ENCODE measurements around the gene ENPP1. TPM values are rescaled to one million over a fixed set of nuclear protein-coding genes. Genes with fewer than 3 reads are reported as not detected.

ENPP1 gene
- total and polyA plus RNA-seq, 9 of the 15 experiments (the other 6 are each of a cell fraction or from before 2014, with no cell fraction given), result 0.03 to 0.56 (median 0.14) TPM

DNA sequence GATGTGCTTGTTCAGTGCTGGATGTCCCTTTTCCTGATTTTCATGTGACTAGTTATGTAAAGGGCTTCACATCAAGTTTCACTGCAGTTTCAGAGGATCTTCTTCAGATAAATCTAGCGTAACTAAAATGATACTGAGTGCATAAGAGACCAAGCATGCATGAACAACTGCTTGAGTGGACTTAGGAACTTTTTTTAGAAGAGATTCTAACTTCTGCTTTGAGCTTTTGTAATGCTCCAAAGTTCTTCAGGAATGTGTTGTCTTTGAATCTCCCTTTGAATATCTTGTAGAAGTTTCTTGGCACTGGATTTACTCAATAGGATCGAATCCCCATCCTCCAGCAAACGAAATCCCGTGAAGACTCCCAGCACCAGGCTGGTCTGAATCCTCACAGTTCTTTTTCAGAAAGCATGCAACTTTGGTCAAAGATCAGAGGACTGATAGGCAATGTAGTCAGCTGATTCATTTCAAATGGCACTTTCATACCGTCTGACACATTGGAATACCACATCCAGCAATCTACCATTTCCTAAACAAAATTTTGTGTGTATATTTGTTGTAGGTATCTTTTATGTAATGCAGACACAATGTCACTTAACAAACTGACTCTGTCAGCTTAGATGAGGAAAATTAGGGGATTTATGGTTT, 33.2 kb downstream of the ENPP1 start:
- H3K9ac ChIP-seq (ENCODE audit: insufficient read depth in 1 of 2, low read depth in 2 of 2, low read length in 2 of 2), result no peak overlapping the region
- FAIRE-seq, result no peak
- no peaks in the 10 kb centered on the region for H3K79me2 ChIP-seq (ENCODE audit: control insufficient read depth, insufficient read depth, low read length)
- H2AFZ ChIP-seq (ENCODE audit: low read depth, low read length), result no peak overlapping the region
- peaks cover 0 to 4% of the 10 kb centered on the region in 2 experiments; a peak in 1 of 5 replicates for H3K27me3 ChIP-seq (ENCODE audit: control insufficient read depth in 2 of 2, insufficient read depth in 2 of 2, low read length in 2 of 2)
- no peaks in the 10 kb centered on the region for H3K9me3 ChIP-seq (replicated peaks; ENCODE audit: control insufficient read depth, insufficient read depth, low read depth, low read length)
- no peak overlapping the region for H3K27ac ChIP-seq (ENCODE audit: extremely low read depth, low read depth, low read length)
- DNase-seq (ENCODE audit: extremely low read depth in 1 of 4, low spot score in 3 of 4), result no peak
- no peak overlapping the region for H3K4me3 ChIP-seq
- whole genome bisulfite sequencing (ENCODE audit: insufficient coverage, low coverage, missing lambda C conversion rate), result 1% methylated on average over 5 of the region's 5 CpGs
- BruUV-seq (replicated peaks), result no TSS peak
- intact Hi-C loops (cut with micrococcal nuclease) (no loop called here), in situ Hi-C loops (cut with MboI) (no loop called here)
- no peak for TF ChIP-seq SAFB (IDR thresholded peaks at IDR 0.05; ENCODE audit: borderline replicate concordance, low read depth, low read length)
- no peak for TF ChIP-seq NCOA4 (IDR thresholded peaks at IDR 0.05; ENCODE audit: partially characterized antibody)
- no peak for TF ChIP-seq ZNF311 (CRISPR knock-in tag; IDR thresholded peaks at IDR 0.05)
- no peak for TF ChIP-seq SRSF1 (IDR thresholded peaks at IDR 0.05; ENCODE audit: low read depth, low read length)
- no peak for TF ChIP-seq TCF7L2 (IDR thresholded peaks at IDR 0.05; ENCODE audit: low read depth, low read length)
- TF ChIP-seq FOS (IDR thresholded peaks at IDR 0.05; ENCODE audit: extremely low read depth, insufficient read length), result no peak
- TF ChIP-seq, protein P1, sequence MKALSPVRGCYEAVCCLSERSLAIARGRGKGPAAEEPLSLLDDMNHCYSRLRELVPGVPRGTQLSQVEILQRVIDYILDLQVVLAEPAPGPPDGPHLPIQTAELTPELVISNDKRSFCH (CRISPR knock-in tag; IDR thresholded peaks at IDR 0.05), result no peak
- TF ChIP-seq, protein P1 (tag; IDR thresholded peaks at IDR 0.05), result no peak
- TF ChIP-seq, protein P2, sequence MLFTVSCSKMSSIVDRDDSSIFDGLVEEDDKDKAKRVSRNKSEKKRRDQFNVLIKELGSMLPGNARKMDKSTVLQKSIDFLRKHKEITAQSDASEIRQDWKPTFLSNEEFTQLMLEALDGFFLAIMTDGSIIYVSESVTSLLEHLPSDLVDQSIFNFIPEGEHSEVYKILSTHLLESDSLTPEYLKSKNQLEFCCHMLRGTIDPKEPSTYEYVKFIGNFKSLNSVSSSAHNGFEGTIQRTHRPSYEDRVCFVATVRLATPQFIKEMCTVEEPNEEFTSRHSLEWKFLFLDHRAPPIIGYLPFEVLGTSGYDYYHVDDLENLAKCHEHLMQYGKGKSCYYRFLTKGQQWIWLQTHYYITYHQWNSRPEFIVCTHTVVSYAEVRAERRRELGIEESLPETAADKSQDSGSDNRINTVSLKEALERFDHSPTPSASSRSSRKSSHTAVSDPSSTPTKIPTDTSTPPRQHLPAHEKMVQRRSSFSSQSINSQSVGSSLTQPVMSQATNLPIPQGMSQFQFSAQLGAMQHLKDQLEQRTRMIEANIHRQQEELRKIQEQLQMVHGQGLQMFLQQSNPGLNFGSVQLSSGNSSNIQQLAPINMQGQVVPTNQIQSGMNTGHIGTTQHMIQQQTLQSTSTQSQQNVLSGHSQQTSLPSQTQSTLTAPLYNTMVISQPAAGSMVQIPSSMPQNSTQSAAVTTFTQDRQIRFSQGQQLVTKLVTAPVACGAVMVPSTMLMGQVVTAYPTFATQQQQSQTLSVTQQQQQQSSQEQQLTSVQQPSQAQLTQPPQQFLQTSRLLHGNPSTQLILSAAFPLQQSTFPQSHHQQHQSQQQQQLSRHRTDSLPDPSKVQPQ (CRISPR knock-in tag; IDR thresholded peaks at IDR 0.05; ENCODE audit: borderline replicate concordance), result no peak
- no peak for TF ChIP-seq LEF1 (IDR thresholded peaks at IDR 0.05)
- H4K20me1 ChIP-seq (replicated peaks; ENCODE audit: control insufficient read depth, insufficient read depth, low read length), result no peaks in the 10 kb centered on the region
- ChIA-PET POLR2A (no interaction called here), CTCF (ENCODE audit: low intra/inter-chr PET ratio) (no interaction called here)
- no peaks in the 10 kb centered on the region for H3K9me1 ChIP-seq (ENCODE audit: control insufficient read depth, insufficient read depth, low read length)
- no peaks in the 10 kb centered on the region for H3K36me3 ChIP-seq (ENCODE audit: control insufficient read depth, insufficient read depth, low read length)
- H3K4me1 ChIP-seq (replicated peaks in 1 of 2; ENCODE audit: control insufficient read depth in 2 of 2, insufficient read depth in 2 of 2, low read length in 2 of 2), result no peaks in the 10 kb centered on the region
- no peak for ATAC-seq
- no peak overlapping the region for H3K4me2 ChIP-seq (ENCODE audit: insufficient read depth, low read length)

Measured in K562 (cell line).